VCaP (cell line): ENCODE data around the gene TMTC2.

Experiments
- H3K27ac ChIP-seq: fragments of 450-650 bp; 2 replicates; pipeline ENCODE4 v1.5.1; 2017
- TF ChIP-seq, protein P1 (sequence below): fragments of 450-650 bp; conservative IDR thresholded peaks from 2 replicates; pipeline ENCODE4 v1.5.1; 2017; ENCODE audit warnings: mild to moderate bottlenecking, moderate library complexity

The TMTC2 gene

DNA sequence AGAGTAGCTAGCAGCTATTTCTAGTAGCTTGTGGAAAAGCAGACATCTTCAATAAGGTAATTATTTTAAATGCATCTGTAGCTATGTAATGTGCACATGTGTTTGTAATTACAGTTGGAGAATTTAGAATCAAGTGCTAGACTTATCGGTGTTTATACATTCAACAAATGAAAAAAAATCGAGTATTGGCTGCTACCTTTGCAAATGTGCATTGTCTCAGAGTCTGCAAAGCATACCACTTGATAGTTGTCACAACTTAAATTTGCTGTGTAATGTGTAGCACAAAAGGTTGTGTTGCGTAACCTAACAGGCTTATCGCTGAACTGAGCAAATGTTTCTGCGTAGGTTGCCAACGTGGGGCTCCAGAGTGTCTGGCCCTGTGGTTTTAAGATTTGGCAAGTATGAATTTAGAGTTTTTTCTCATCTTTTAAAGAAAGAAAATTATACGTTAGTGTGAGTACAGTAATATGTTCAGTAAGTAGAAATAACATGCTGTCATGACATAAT lies 44.3 kb downstream of the TMTC2 start:
- no peak overlapping the region for H3K27ac ChIP-seq
- TF ChIP-seq, protein P1, sequence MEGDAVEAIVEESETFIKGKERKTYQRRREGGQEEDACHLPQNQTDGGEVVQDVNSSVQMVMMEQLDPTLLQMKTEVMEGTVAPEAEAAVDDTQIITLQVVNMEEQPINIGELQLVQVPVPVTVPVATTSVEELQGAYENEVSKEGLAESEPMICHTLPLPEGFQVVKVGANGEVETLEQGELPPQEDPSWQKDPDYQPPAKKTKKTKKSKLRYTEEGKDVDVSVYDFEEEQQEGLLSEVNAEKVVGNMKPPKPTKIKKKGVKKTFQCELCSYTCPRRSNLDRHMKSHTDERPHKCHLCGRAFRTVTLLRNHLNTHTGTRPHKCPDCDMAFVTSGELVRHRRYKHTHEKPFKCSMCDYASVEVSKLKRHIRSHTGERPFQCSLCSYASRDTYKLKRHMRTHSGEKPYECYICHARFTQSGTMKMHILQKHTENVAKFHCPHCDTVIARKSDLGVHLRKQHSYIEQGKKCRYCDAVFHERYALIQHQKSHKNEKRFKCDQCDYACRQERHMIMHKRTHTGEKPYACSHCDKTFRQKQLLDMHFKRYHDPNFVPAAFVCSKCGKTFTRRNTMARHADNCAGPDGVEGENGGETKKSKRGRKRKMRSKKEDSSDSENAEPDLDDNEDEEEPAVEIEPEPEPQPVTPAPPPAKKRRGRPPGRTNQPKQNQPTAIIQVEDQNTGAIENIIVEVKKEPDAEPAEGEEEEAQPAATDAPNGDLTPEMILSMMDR = no peak

DNA sequence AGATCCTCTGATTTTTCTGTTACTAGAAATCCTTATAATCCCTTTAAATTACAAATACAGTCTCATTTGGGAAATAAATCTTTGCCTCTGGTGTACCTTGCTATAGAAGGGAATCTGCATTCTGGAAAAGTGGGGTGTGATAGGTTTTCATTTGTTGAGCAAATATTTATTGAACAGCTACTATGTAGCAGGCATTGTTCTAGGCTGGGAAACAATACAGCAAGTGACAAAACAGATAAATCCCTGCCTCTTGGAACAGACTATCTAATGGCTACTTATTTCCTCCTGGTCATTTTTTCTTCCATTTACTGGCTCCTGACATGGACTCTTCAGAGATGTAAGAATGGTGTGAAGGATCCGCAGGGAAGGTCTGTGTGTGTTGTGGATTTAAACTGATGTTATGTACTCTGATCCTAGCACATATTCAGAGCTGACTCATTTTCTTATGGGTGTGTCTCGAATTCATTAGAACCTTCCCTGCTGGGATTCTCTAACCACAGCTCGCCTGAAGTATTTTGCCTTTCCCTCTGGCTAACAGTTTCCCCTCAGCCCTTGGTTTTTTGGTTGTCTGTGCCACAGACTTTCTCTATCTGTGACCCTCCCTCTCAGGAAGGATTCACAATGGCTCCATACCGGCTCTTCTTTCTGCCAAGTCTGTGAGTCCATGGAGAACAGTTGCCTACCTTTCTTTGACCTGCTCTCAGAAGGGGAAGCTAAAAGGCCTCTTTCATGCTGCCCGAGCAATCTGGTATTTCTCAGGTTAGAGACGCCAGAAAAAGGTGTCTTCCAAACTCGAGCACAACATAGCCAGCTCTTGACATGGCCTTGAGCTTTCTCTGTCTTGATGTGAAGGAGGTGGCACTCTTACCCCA lies 53.7 kb downstream of the TMTC2 start:
- no peak overlapping the region for H3K27ac ChIP-seq
- TF ChIP-seq, protein P1 = no peak

DNA sequence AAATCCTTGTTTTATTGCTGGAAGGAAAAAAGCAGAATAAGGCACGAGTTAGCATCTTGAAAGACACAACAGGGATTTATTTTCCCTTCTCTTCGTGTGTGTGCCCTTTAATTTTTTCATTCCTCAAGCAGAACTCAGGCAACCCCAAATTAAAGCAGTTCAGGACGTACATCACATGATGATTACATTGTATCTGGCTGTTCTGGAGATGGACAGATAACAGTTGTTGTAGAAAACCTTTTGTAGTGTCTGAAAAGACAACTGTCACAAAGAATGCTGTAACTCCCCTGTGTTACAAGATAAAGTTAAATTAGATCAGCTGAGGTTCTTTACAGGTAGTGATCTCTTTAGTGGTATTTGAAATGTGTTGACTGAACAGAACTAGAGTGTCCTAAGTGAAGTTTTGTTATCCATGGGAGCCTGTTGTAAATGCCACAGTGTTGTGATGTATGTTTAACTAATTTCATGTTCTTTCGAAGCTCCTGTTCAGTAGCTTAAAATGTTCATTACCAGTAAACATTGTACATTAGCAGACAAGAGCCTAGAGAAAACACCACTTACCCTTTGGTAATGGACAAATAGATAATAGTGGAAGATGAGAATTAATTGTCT lies 58.5 kb downstream of the TMTC2 start:
- H3K27ac ChIP-seq = peak overlapping the region; percentile 78
- TF ChIP-seq, protein P1 = no peak

DNA sequence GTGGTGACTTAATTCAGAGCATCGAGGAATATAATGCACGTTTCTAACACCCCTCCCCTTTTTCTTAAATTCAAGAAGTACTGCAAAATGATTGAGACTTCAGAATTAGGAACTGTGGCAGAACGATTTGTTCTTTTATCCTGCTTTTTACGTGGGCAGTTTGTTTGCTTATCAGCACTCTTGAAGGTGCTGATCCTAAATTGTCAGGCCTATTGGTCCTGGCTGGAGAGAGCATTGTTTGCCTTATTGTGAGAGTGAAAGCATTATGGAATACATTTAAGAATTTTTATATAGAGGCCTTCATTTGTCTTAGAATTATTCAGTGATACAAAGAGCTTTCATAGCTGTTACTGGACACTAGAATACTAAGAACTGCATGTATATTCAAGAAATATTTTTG lies 59.1 kb downstream of the TMTC2 start:
- H3K27ac ChIP-seq = peak overlapping the region; percentile 78
- TF ChIP-seq, protein P1 = no peak

DNA sequence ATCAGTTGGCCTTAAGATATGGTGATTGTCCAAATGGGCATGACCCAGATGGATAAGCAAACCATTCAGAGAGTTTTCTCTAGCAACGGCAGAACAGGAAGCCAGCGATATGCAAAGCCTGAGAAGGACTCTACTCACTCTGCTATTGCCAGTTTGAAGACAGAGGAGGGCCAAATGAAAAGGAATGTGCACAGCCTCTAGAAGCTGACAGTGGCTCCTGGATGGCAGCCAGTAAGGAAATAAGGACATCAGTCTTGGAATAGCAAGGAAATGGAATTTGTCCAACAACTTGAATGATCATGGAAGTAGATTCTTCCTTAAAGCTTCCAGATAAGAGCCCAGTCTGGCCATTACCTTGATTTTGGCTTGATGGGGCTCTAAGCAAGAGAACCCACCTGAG lies 60.0 kb downstream of the TMTC2 start:
- TF ChIP-seq, protein P1 = no peak
- peak overlapping the region; percentile 78 for H3K27ac ChIP-seq

DNA sequence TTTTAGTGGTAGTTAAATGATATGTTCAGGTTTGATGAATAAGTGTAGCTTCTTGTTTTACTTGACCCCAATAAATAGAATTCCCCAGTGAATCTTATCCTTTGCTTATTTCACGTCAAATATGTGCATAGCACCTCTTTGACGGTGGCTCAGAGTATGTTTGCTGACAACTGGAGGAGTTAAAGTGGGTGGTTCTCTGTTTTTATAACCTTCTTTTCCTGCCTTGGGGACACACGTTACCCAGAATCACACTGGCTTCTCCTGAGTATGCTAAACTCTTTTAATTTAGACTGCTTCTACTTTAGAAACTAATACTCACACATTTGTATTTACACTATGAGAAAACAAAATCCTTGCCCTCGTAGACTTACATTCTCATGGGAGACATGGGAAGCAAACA lies 62.3 kb downstream of the TMTC2 start:
- TF ChIP-seq, protein P1 = no peak
- H3K27ac ChIP-seq = peak overlapping the region; percentile 78; the same call in 1 of the 2 replicates

DNA sequence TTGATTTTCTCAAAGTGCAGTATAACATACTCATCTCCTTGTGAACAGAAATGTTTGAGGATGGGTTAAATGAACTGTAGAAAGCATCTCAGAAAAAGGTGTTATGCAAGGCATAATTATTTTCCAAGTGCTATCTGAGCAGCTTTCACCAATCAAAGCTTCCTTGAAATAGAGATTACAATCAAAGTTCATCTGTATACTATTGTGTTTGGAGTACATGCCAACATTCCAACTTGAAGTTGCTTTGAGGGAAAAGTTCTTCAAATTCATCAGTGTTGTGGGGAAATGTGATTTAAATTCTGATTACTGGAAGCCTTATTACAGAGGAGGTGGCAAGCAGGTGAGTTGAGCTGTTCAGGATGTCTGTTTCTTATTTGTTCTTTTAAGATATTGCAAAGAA lies 68.2 kb downstream of the TMTC2 start:
- H3K27ac ChIP-seq = peak overlapping the region; percentile 71
- TF ChIP-seq, protein P1 = no peak
